ENCODE measurements around the gene ETHE1. TPM values are rescaled to one million over a fixed set of nuclear protein-coding genes. Genes with fewer than 3 reads are reported as not detected.

ETHE1 gene
- total RNA-seq, 4 donors from 2014 or later, result 48.2 to 63.2 (median 55.9) TPM

GRCh38 chr19:43564800-43565199 is 37.8 kb upstream of the ETHE1 start:
- Histone ChIP-seq H3K4me1 (peaks cover 17 to 30% (median 19%) of the 10 kb centered on the region in 4 donors), H3K9me3 (no peaks in the 10 kb centered on the region), H3K27ac (replicated peaks in 1 of 4) (no peak overlapping the region), H3K4me3 (no peak overlapping the region), H3K27me3 (no peaks in the 10 kb centered on the region), H3K36me3 (peaks cover 4 to 33% (median 22%) of the 10 kb centered on the region in 4 donors)
- no peak for TF ChIP-seq CTCF (IDR thresholded peaks at IDR 0.05)
- TF ChIP-seq POLR2AphosphoS5 (IDR thresholded peaks at IDR 0.05), result no peak
- TF ChIP-seq EP300 (IDR thresholded peaks at IDR 0.05), result no peak
- TF ChIP-seq POLR2A (IDR thresholded peaks at IDR 0.05; ENCODE audit: low read depth), result no peak
- no peak for DNase-seq (ENCODE audit: extremely low spot score)
- intact Hi-C loops (cut with DNase I), result no loop called here
- 66% methylated on average over 9 of the region's 9 CpGs for WGBS

- H3K4me1 ChIP-seq, result peaks cover 17 to 30% (median 19%) of the 10 kb centered on the region in 4 donors
- intact Hi-C loops (cut with DNase I), result no loop called here
- no peak for DNase-seq (ENCODE audit: extremely low spot score)
- no peaks in the 10 kb centered on the region for H3K9me3 ChIP-seq
- no peak overlapping the region for H3K27ac ChIP-seq (replicated peaks in 1 of 4)
- no peaks in the 10 kb centered on the region for H3K27me3 ChIP-seq
- no peak overlapping the region for H3K4me3 ChIP-seq
- peaks cover 5 to 37% (median 28%) of the 10 kb centered on the region in 4 donors for H3K36me3 ChIP-seq
- TF ChIP-seq POLR2AphosphoS5 (IDR thresholded peaks at IDR 0.05), result no peak
- no peak for TF ChIP-seq POLR2A (IDR thresholded peaks at IDR 0.05; ENCODE audit: low read depth)
- no peak for TF ChIP-seq CTCF (IDR thresholded peaks at IDR 0.05)
- no peak for TF ChIP-seq EP300 (IDR thresholded peaks at IDR 0.05)
- 88% methylated on average over 10 of the region's 10 CpGs for WGBS
These were observed 36.9 kb upstream of the ETHE1 start for GRCh38 chr19:43563816-43564457.

GRCh38 chr19:43562698-43563241 is 35.8 kb upstream of the ETHE1 start:
- 51% methylated on average over 14 of the region's 14 CpGs for WGBS
- intact Hi-C loops (cut with DNase I), result no loop called here

GRCh38 chr19:43562226-43562697 is 35.3 kb upstream of the ETHE1 start:
- H3K4me1 ChIP-seq, result peaks cover 17 to 30% (median 19%) of the 10 kb centered on the region in 4 donors
- 77% methylated on average over 4 of the region's 6 CpGs for WGBS

More at GRCh38 chr19:43562698-43563241, 35.8 kb upstream of the ETHE1 start:
- peak; percentile 95 for DNase-seq (ENCODE audit: extremely low spot score)
- peaks cover 5 to 40% (median 34%) of the 10 kb centered on the region in 4 donors for H3K36me3 ChIP-seq
- H3K27ac ChIP-seq (replicated peaks in 1 of 4), result peak overlapping the region; percentile 62 to 72 (median 66)
- H3K4me1 ChIP-seq, result peaks cover 17 to 30% (median 19%) of the 10 kb centered on the region in 4 donors
- no peak overlapping the region for H3K4me3 ChIP-seq
- no peaks in the 10 kb centered on the region for H3K9me3 ChIP-seq
- TF ChIP-seq CTCF (IDR thresholded peaks at IDR 0.05), result no peak
- peak; percentile 38 to 61 for TF ChIP-seq POLR2AphosphoS5 (IDR thresholded peaks at IDR 0.05)
- no peak for TF ChIP-seq EP300 (IDR thresholded peaks at IDR 0.05)
- no peak for TF ChIP-seq POLR2A (IDR thresholded peaks at IDR 0.05; ENCODE audit: low read depth)
- no peaks in the 10 kb centered on the region for H3K27me3 ChIP-seq

More at GRCh38 chr19:43562226-43562697, 35.3 kb upstream of the ETHE1 start:
- Histone ChIP-seq H3K36me3 (peaks cover 5 to 42% (median 35%) of the 10 kb centered on the region in 4 donors), H3K27ac (replicated peaks in 1 of 4) (peak overlapping the region; percentile 62 to 72 (median 66)), H3K27me3 (no peaks in the 10 kb centered on the region), H3K4me3 (no peak overlapping the region), H3K9me3 (no peaks in the 10 kb centered on the region)
- TF ChIP-seq POLR2A (IDR thresholded peaks at IDR 0.05; ENCODE audit: low read depth), result no peak
- no peak for TF ChIP-seq EP300 (IDR thresholded peaks at IDR 0.05)
- TF ChIP-seq CTCF (IDR thresholded peaks at IDR 0.05), result no peak
- TF ChIP-seq POLR2AphosphoS5 (IDR thresholded peaks at IDR 0.05), result no peak
- intact Hi-C loops (cut with DNase I), result no loop called here
- DNase-seq (ENCODE audit: extremely low spot score), result no peak
